IMR-90 (cell line): ENCODE results near the gene LRP5. TPM values are rescaled to one million over a fixed set of nuclear protein-coding genes. Genes with fewer than 3 reads are reported as not detected.

ENCODE experiments used
- ATAC-seq: fragments of 200-7000 bp; cut with Tn5 transposase; 2 replicates; pipeline ENCODE4 v1.9.1; 2020; ENCODE audit warnings: low read depth, mild to moderate bottlenecking, moderate library complexity
- BruUV-seq: library from RNA; stranded (reverse); fragments of 400-500 nt; replicated peaks from 2 replicates; lab custom pipeline; 2021; lab: Mats Ljungman, UMichigan
- CTCF ChIA-PET: fragments of 300-600 bp; formaldehyde crosslinking; extraction: SDS; loops from one replicate; lab custom pipeline; 2021; ENCODE audit warnings: antibody characterized with exemption; lab: Yijun Ruan, JAX
- POLR2A ChIA-PET: fragments of 300-600 bp; sonication (Branson Sonifier 250); formaldehyde crosslinking; loops from one replicate; lab custom pipeline; 2022; ENCODE audit warnings: antibody characterized with exemption; ENCODE audit not compliant: unreplicated experiment; lab: Charles Lee
- DNase-seq: peaks from one replicate; pipeline ENCODE4 v3.0.0; 2013
- H2AFZ ChIP-seq: replicated peaks from 2 replicates; pipeline ENCODE3; 2013; ENCODE audit warnings: low read length, mild to moderate bottlenecking; ENCODE audit not compliant: poor library complexity
- H2AK5ac ChIP-seq: 2 replicates; pipeline ENCODE4 v1.6.1; 2013; ENCODE audit warnings: low read depth, low read length, inconsistent platforms
- H2AK9ac ChIP-seq: replicated peaks from 2 replicates; pipeline ENCODE3; 2013; ENCODE audit warnings: mild to moderate bottlenecking, low read depth, low read length, moderate library complexity; ENCODE audit not compliant: poor library complexity
- H2BK120ac ChIP-seq: 2 replicates; pipeline ENCODE4 v1.6.1; 2013; ENCODE audit warnings: low read depth, low read length, inconsistent platforms
- H2BK15ac ChIP-seq: 3 replicates; pipeline ENCODE4 v1.6.1; 2013; ENCODE audit warnings: low read depth, low read length, inconsistent platforms
- H2BK20ac ChIP-seq: 2 replicates; pipeline ENCODE4 v1.6.1; 2013; ENCODE audit warnings: low read depth, mild to moderate bottlenecking, inconsistent platforms, low read length, moderate library complexity
- H2BK5ac ChIP-seq: 2 replicates; pipeline ENCODE4 v1.6.1; 2013; ENCODE audit warnings: mild to moderate bottlenecking, low read depth, low read length, inconsistent platforms; ENCODE audit not compliant: poor library complexity, severe bottlenecking
- H3K14ac ChIP-seq: replicated peaks from 2 replicates; pipeline ENCODE4 v1.6.1; 2013; ENCODE audit warnings: low read depth, low read length, inconsistent platforms
- H3K18ac ChIP-seq: 2 replicates; pipeline ENCODE4 v1.6.1; 2013; ENCODE audit warnings: low read depth, low read length, control low read depth
- H3K23ac ChIP-seq: 2 replicates; pipeline ENCODE4 v1.6.1; 2013; ENCODE audit warnings: low read depth, low read length, inconsistent platforms
- H3K27ac ChIP-seq: 2 replicates; pipeline ENCODE4 v1.5.1; 2013; ENCODE audit warnings: mild to moderate bottlenecking, control low read depth, low read length; ENCODE audit not compliant: insufficient read depth
- H3K27me3 ChIP-seq: 2 replicates; pipeline ENCODE4 v1.6.1; 2013; ENCODE audit warnings: low read length; ENCODE audit not compliant: control insufficient read depth, insufficient read depth
- H3K36me3 ChIP-seq: 2 replicates; pipeline ENCODE4 v1.6.1; 2013; ENCODE audit warnings: low read length, mixed read lengths; ENCODE audit not compliant: control insufficient read depth, insufficient read depth
- H3K4ac ChIP-seq: 2 replicates; pipeline ENCODE4 v1.6.1; 2013; ENCODE audit warnings: low read depth, low read length, inconsistent platforms
- H3K4me1 ChIP-seq: 2 replicates; pipeline ENCODE4 v1.6.1; 2013; ENCODE audit warnings: low read length, mixed read lengths; ENCODE audit not compliant: control insufficient read depth, insufficient read depth
- H3K4me2 ChIP-seq: 2 replicates; pipeline ENCODE4 v1.6.1; 2013; ENCODE audit warnings: low read depth, mild to moderate bottlenecking, control low read depth, low read length, moderate library complexity
- H3K4me3 ChIP-seq: 2 replicates; pipeline ENCODE4 v1.5.1; 2013; ENCODE audit warnings: low read depth, mild to moderate bottlenecking, control low read depth, low read length, moderate library complexity; ENCODE audit not compliant: insufficient read depth
- H3K56ac ChIP-seq: 2 replicates; pipeline ENCODE4 v1.6.1; 2013; ENCODE audit warnings: low read length, inconsistent platforms; ENCODE audit not compliant: insufficient read depth; ENCODE audit errors: extremely low read depth
- H3K79me1 ChIP-seq, 2 experiments: 2 replicates each; pipeline ENCODE4 v1.6.1; 2013; ENCODE audit warnings: low read length in 2 of 2, inconsistent platforms in 1 of 2, low read depth in 1 of 2
- H3K9ac ChIP-seq: 2 replicates; pipeline ENCODE4 v1.6.1; 2013; ENCODE audit warnings: low read depth, low read length, control low read depth
- H3K9me1 ChIP-seq: 2 replicates; pipeline ENCODE4 v1.6.1; 2013; ENCODE audit warnings: low read length, inconsistent platforms; ENCODE audit not compliant: insufficient read depth
- H3K9me3 ChIP-seq: 2 replicates; pipeline ENCODE4 v1.6.1; 2013; ENCODE audit warnings: low read length; ENCODE audit not compliant: control insufficient read depth, insufficient read depth
- H4K20me1 ChIP-seq: 2 replicates; pipeline ENCODE4 v1.6.1; 2013; ENCODE audit warnings: low read length, inconsistent platforms; ENCODE audit not compliant: insufficient read depth
- H4K5ac ChIP-seq: 2 replicates; pipeline ENCODE4 v1.6.1; 2013; ENCODE audit warnings: mild to moderate bottlenecking, low read depth, low read length, control low read depth
- H4K8ac ChIP-seq, 2 experiments: 2 replicates each; pipeline ENCODE4 v1.6.1; 2013; ENCODE audit warnings: low read depth in 2 of 2, low read length in 2 of 2, control low read depth in 1 of 2, inconsistent platforms in 1 of 2
- H4K91ac ChIP-seq: 2 replicates; pipeline ENCODE4 v1.6.1; 2013; ENCODE audit warnings: low read depth, low read length, inconsistent platforms; ENCODE audit not compliant: insufficient read depth
- CEBPB ChIP-seq: IDR thresholded peaks from 2 replicates; pipeline ENCODE4 v1.6.1; 2012; ENCODE audit warnings: low read depth, low read length, improper control_type of control experiment
- WGBS, 2 experiments: methylation state at CpG; one replicate each; pipeline versions ENCODE4 v1.1.5 to v1.1.7; 2013; ENCODE audit warnings: missing lambda C conversion rate in 2 of 2; ENCODE audit not compliant: insufficient read length in 1 of 2; ENCODE audit errors: extremely low coverage in 2 of 2; 5-methylcytosine and 5-hydroxymethylcytosine counted together
- dilution Hi-C: fragments of 300-500 bp; cut with HindIII; formaldehyde crosslinking; loops from one replicate; pipeline ENCODE4 v1.14.3; 2018; ENCODE audit warnings: low sequenced_read_pairs; ENCODE audit not compliant: unreplicated experiment
- in situ Hi-C: fragments of 300-500 bp; cut with MboI; formaldehyde crosslinking; loops from 3 replicates; pipeline ENCODE4 v1.14.3; 2019; ENCODE audit warnings: low sequenced_read_pairs, inconsistent platforms, mixed read lengths
- intact Hi-C: fragments of 100-400 bp; cut with micrococcal nuclease; formaldehyde crosslinking; loops from 2 replicates; pipeline ENCODE4 v1.10.0; 2022
- polyA plus RNA-seq, 3 experiments: library from polyadenylated mRNA; depleted of rRNA; stranded (reverse); fragments of >200 nt; gene quantifications; 2 replicates each; pipeline ENCODE4 v1.2.3, GENCODE V29; 2012; ENCODE audit warnings: low replicate concordance in 1 of 3
- total RNA-seq: library from RNA; depleted of rRNA; stranded (reverse); fragments of >200 nt; gene quantifications from 2 replicates; pipeline ENCODE4 v1.2.3, GENCODE V29; 2012
- TF ChIP-seq, protein P1 (sequence below): fragments of 150-350 bp; IDR thresholded peaks from 2 replicates; pipeline ENCODE4 v1.6.1; 2016; ENCODE audit warnings: low read depth, mild to moderate bottlenecking, low read length, moderate library complexity, borderline replicate concordance

The LRP5 gene
- total and polyA plus RNA-seq, 2 of the 4 experiments (the other 2 are of a cell fraction): 10.4 to 15.0 TPM

DNA sequence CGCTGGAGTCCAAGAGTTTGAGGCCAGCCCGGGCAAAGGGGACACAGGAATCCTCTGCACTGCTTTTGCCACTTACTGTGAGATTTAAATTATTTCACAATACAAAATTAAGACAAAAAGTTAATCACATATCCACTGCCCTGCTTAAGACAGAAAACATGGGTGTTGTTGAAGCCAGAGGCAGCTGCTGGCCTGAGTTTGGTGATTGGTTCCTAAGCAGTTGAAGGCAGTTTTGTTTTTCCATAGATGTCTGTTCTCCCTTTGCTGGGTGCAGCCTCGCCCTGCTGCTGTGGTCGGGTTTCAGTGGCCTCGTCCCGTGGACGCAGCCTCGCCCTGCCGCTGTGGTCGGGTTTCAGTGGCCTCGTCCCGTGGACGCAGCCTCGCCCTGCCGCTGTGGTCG is 77.9 kb downstream of the LRP5 start:
- intact Hi-C loops: no loop called here
- CTCF ChIA-PET: no interaction called here

More for the DNA sequence above, 77.9 kb downstream of the LRP5 start:
- H3K9ac ChIP-seq: no peak overlapping the region
- in situ Hi-C loops: no loop called here
- H4K20me1 ChIP-seq: no peaks in the 10 kb centered on the region
- H3K27me3 ChIP-seq: no peaks in the 10 kb centered on the region
- no peak overlapping the region for H3K4me2 ChIP-seq
- no peak overlapping the region for H2BK120ac ChIP-seq
- dilution Hi-C loops: no loop called here
- no peak overlapping the region for H3K4ac ChIP-seq
- peaks cover 2% of the 10 kb centered on the region; the same call in 1 of the 2 replicates for H3K9me3 ChIP-seq
- no peak overlapping the region for H2AFZ ChIP-seq
- TF ChIP-seq, protein P1, sequence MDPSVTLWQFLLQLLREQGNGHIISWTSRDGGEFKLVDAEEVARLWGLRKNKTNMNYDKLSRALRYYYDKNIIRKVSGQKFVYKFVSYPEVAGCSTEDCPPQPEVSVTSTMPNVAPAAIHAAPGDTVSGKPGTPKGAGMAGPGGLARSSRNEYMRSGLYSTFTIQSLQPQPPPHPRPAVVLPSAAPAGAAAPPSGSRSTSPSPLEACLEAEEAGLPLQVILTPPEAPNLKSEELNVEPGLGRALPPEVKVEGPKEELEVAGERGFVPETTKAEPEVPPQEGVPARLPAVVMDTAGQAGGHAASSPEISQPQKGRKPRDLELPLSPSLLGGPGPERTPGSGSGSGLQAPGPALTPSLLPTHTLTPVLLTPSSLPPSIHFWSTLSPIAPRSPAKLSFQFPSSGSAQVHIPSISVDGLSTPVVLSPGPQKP: no peak
- 0 out of 2 replicates have a peak, but pooled peaks have one; percentile 7 for TF ChIP-seq CEBPB
- H3K36me3 ChIP-seq: peaks cover 41% of the 10 kb centered on the region
- no peak overlapping the region for H3K14ac ChIP-seq
- WGBS, 2 experiments: 80% methylated on average over 4 of the region's 16 CpGs; no CpG with 5 or more reads in 1 of the 2 experiments
- POLR2A ChIA-PET: no interaction called here
- no peak overlapping the region for H3K56ac ChIP-seq
- no peak overlapping the region for H4K8ac ChIP-seq
- no peak overlapping the region for H3K23ac ChIP-seq
- no peak overlapping the region for H2BK15ac ChIP-seq
- no peak overlapping the region for H4K91ac ChIP-seq
- no peak overlapping the region for H3K27ac ChIP-seq
- H3K18ac ChIP-seq: no peak overlapping the region
- H4K5ac ChIP-seq: no peak overlapping the region
- H3K79me1 ChIP-seq: no peaks in the 10 kb centered on the region; a peak in 1 of 4 replicates
- no peak overlapping the region for H2AK9ac ChIP-seq
- ATAC-seq (no peak), DNase-seq (no peak)
- no peaks in the 10 kb centered on the region for H3K4me1 ChIP-seq
- H3K4me3 ChIP-seq: no peak overlapping the region
- no peak overlapping the region for H2BK5ac ChIP-seq
- peaks cover 4% of the 10 kb centered on the region; the same call in 1 of the 2 replicates for H3K9me1 ChIP-seq
- no peak overlapping the region for H2AK5ac ChIP-seq
- H2BK20ac ChIP-seq: no peak overlapping the region
- BruUV-seq: no TSS peak
